ENCODE data around the gene SUOX. TPM values are rescaled to one million over a fixed set of nuclear protein-coding genes. Genes with fewer than 3 reads are reported as not detected.
A peak's percentile ranks its signal among the peaks of the same experiment; 100 is the strongest.

Gene SUOX
- total RNA-seq, 1 donor from 2014 or later = 15.5 TPM

GRCh38 chr12:55969356-55969755 lies 27.7 kb upstream of the SUOX start:
- peaks cover 0 to 5% of the 10 kb centered on the region in 2 donors for H3K36me3 ChIP-seq
- intact Hi-C loops (cut with DNase I) = no loop called here
- no peak for TF ChIP-seq POLR2AphosphoS5 (IDR thresholded peaks at IDR 0.05; ENCODE audit: insufficient read depth in 1 of 2, low read depth in 1 of 2)
- TF ChIP-seq POLR2A (IDR thresholded peaks at IDR 0.05) = no peak
- TF ChIP-seq, protein P1, sequence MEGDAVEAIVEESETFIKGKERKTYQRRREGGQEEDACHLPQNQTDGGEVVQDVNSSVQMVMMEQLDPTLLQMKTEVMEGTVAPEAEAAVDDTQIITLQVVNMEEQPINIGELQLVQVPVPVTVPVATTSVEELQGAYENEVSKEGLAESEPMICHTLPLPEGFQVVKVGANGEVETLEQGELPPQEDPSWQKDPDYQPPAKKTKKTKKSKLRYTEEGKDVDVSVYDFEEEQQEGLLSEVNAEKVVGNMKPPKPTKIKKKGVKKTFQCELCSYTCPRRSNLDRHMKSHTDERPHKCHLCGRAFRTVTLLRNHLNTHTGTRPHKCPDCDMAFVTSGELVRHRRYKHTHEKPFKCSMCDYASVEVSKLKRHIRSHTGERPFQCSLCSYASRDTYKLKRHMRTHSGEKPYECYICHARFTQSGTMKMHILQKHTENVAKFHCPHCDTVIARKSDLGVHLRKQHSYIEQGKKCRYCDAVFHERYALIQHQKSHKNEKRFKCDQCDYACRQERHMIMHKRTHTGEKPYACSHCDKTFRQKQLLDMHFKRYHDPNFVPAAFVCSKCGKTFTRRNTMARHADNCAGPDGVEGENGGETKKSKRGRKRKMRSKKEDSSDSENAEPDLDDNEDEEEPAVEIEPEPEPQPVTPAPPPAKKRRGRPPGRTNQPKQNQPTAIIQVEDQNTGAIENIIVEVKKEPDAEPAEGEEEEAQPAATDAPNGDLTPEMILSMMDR (IDR thresholded peaks at IDR 0.05) = no peak
- no peak overlapping the region for H3K27ac ChIP-seq
- DNase-seq (ENCODE audit: extremely low spot score in 2 of 2) = no peak
- no peak overlapping the region for H3K4me3 ChIP-seq
- peaks cover 35% of the 10 kb centered on the region for H3K4me1 ChIP-seq
- no peaks in the 10 kb centered on the region for H3K9me3 ChIP-seq
- no peaks in the 10 kb centered on the region for H3K27me3 ChIP-seq

GRCh38 chr12:55970775-55971174 lies 26.3 kb upstream of the SUOX start:
- intact Hi-C loops (cut with DNase I) = no loop called here
- no peak for DNase-seq (ENCODE audit: extremely low spot score in 2 of 2)
- no peak overlapping the region for H3K27ac ChIP-seq

DNA sequence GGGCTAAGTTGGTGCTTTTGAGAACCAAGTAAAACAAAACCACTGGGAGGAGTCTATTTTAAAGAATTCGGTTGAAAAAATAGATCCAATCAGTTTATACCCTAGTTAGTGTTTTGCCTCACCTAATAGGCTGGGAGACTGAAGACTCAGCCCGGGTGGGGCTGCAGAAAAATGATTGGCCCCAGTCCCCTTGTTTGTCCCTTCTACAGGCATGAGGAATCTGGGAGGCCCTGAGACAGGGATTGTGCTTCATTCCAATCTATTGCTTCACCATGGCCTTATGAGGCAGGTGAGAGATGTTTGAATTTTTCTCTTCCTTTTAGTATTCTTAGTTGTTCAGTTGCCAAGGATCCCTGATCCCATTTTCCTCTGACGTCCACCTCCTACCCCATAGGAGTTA lies 25.0 kb upstream of the SUOX start:
- no peaks in the 10 kb centered on the region for H3K9me3 ChIP-seq
- H3K27ac ChIP-seq = peak overlapping the region; percentile 88
- TF ChIP-seq POLR2A (IDR thresholded peaks at IDR 0.05) (no peak), POLR2AphosphoS5 (IDR thresholded peaks at IDR 0.05; ENCODE audit: insufficient read depth in 1 of 2, low read depth in 1 of 2) (no peak)
- TF ChIP-seq, protein P1 (IDR thresholded peaks at IDR 0.05) = no peak
- H3K4me1 ChIP-seq = peaks cover 50% of the 10 kb centered on the region
- intact Hi-C loops (cut with DNase I) = no loop called here
- H3K4me3 ChIP-seq = no peak overlapping the region
- peaks cover 0 to 5% of the 10 kb centered on the region in 2 donors for H3K36me3 ChIP-seq
- DNase-seq (ENCODE audit: extremely low spot score in 2 of 2) = no peak
- H3K27me3 ChIP-seq = no peaks in the 10 kb centered on the region

More at GRCh38 chr12:55970775-55971174, 26.3 kb upstream of the SUOX start:
- Histone ChIP-seq H3K36me3 (peaks cover 0 to 5% of the 10 kb centered on the region in 2 donors), H3K4me3 (no peak overlapping the region), H3K27me3 (no peaks in the 10 kb centered on the region), H3K4me1 (peaks cover 45% of the 10 kb centered on the region), H3K9me3 (no peaks in the 10 kb centered on the region)
- TF ChIP-seq POLR2AphosphoS5 (IDR thresholded peaks at IDR 0.05; ENCODE audit: insufficient read depth in 1 of 2, low read depth in 1 of 2) = no peak
- no peak for TF ChIP-seq POLR2A (IDR thresholded peaks at IDR 0.05)
- TF ChIP-seq, protein P1 (IDR thresholded peaks at IDR 0.05) = no peak

GRCh38 chr12:55972456-55972855 lies 24.6 kb upstream of the SUOX start:
- Histone ChIP-seq H3K36me3 (peaks cover 0 to 5% of the 10 kb centered on the region in 2 donors), H3K27ac (peak overlapping the region; percentile 88), H3K27me3 (no peaks in the 10 kb centered on the region), H3K4me1 (peaks cover 47% of the 10 kb centered on the region), H3K4me3 (peak overlapping the region; percentile 58 to 99), H3K9me3 (no peaks in the 10 kb centered on the region)
- no peak for TF ChIP-seq POLR2AphosphoS5 (IDR thresholded peaks at IDR 0.05; ENCODE audit: insufficient read depth in 1 of 2, low read depth in 1 of 2)
- TF ChIP-seq, protein P1 (IDR thresholded peaks at IDR 0.05) = no peak
- no peak for TF ChIP-seq POLR2A (IDR thresholded peaks at IDR 0.05)
- DNase-seq (ENCODE audit: extremely low spot score in 2 of 2) = no peak
- intact Hi-C loops (cut with DNase I) = no loop called here

DNA sequence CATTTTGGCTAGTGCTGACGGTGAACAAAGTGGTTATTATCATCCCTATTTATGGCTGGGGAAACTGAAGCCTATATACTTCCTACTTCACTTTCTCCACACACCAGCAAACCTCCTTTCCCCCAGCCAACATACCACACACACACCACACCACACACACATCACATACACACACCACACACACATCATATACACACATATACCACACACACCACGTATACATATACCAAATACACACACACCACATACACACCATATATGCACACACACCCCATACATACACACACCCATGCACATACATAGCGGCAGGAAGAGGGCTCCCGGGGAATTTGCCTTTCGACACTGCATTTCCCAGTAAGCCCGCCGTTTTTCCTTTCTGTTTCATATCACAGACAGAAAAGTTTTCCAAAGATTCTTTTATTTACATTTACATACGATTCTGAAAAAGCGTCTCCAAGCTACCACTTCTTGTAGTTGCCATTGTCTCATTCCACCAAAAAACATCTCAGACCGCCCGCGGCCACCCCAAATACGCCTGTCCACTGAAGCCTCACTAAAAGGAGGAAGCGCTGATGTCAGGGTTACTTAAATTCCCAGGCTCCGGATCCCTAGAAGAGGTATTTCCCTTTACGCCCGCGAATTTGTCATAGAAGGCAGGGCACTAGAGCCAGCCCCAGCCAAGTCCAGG lies 24.0 kb upstream of the SUOX start:
- H3K27ac ChIP-seq = peak overlapping the region; percentile 88
- H3K9me3 ChIP-seq = no peaks in the 10 kb centered on the region
- TF ChIP-seq POLR2AphosphoS5 (IDR thresholded peaks at IDR 0.05; ENCODE audit: insufficient read depth in 1 of 2, low read depth in 1 of 2) (no peak), POLR2A (IDR thresholded peaks at IDR 0.05) (peak in 1 of 2 donors; percentile 80)
- no peak for DNase-seq (ENCODE audit: extremely low spot score in 2 of 2)
- intact Hi-C loops (cut with DNase I) = no loop called here
- no peaks in the 10 kb centered on the region for H3K27me3 ChIP-seq
- peaks cover 0 to 5% of the 10 kb centered on the region in 2 donors for H3K36me3 ChIP-seq
- H3K4me1 ChIP-seq = peaks cover 43% of the 10 kb centered on the region
- peak overlapping the region; percentile 58 to 99 for H3K4me3 ChIP-seq

Data from vagina (tissue), 2 donors.